CD4-positive, alpha-beta T cell treated with Interleukin-1 beta for 1 hour (primary cell): Measurements from ENCODE around the gene SLC6A13.

Source experiments
- DNase-seq, 2 donors: peaks; one replicate each; pipeline ENCODE4 v3.0.0-alpha.2; 2020 to 2022

The SLC6A13 gene

DNA sequence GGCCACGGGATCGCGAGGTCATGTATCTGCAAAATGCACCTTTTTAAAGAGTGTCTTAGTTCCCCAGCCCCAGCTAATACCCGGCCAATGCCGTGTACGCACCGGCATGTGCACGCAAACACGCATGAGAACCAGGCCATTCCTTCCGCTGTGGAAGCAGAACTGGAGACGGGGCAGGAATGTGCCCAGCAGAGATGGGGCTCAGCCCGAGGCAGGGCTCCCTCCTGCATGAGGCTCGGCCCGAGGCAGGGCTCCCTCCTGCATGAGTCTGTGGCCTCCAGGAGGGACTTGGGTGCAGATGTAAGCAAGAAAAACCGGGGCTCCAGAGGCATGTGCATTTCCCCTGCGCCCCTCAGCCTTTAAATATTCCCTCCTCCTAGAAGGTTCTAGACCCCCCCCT is 86.9 kb downstream of the SLC6A13 start:
- DNase-seq, result no peak

DNA sequence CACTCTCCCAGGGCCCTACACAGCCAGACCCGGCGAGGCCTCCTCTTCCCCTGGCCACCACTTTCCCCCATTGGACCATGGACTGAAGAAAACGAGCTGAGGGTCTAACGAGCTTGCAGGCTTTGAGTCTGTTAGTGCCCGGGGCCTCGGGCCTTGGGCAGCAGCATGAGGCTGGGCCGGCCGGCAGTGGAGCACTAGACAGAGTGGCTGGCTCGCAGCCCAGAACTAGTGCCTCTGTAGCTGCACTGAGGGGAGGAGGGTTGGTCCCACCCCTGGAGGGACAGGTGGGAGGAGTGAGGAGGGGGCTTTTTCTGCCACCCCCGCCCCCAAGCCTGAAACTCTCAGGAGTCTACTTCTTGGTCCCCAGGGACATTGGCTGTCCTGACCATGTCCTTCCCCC is 87.4 kb downstream of the SLC6A13 start:
- DNase-seq, result no peak

DNA sequence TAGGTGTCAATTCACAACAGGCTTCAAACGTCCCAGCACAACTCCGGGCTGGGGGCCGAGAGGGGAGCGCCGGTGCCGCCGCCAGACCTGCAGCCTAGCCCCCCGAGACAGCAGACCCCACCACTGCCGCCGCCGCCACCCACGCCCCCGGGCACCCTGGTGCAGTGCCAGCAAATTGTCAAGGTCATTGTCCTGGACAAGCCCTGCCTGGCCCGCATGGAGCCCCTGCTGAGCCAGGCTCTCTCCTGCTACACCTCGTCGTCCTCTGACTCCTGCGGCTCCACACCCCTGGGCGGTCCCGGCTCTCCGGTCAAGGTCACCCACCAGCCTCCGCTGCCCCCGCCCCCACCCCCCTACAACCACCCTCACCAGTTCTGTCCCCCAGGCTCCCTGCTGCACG is 88.0 kb downstream of the SLC6A13 start:
- DNase-seq, result no peak

DNA sequence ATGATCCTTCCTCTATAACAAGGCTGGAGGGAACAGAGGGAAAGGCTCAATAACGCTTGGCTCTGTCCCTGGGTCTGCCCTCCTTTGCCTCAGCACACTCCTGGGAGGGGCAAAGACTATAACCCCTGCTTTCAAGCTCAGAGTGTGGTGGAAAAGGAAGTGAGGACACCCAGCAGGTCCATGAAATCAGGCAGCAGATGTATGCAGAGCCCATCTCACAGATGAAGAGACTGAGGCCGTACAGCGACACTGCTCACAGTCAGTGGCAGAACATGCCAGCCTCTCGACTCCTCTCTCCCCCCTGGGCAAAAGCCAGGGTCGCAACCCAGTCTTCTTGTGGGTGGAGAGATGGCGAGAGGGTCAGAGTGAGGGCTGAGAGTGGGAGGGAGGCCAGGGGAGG is 88.5 kb downstream of the SLC6A13 start:
- no peak for DNase-seq

DNA sequence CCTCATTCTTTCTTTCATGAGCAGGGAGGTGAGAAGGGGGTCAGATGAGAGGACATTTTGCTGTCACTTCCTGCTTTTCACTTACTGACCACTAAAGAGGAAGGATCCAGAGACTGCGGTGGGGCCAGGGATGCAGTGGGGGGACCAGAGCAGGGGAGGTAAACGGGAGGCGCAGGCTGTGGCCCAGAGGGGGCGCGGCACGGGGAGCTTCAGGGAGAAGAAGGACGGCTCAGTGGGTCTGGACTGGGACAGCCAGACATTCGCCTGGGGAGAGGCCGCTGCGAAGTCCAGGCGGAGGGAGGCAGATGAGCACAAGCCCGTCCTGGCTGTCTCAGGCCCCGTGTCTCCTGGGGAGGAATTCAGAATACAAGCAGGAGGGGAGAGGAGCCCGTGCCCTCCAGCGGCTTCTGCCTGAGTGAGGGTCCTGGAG is 89.9 kb downstream of the SLC6A13 start:
- no peak for DNase-seq

DNA sequence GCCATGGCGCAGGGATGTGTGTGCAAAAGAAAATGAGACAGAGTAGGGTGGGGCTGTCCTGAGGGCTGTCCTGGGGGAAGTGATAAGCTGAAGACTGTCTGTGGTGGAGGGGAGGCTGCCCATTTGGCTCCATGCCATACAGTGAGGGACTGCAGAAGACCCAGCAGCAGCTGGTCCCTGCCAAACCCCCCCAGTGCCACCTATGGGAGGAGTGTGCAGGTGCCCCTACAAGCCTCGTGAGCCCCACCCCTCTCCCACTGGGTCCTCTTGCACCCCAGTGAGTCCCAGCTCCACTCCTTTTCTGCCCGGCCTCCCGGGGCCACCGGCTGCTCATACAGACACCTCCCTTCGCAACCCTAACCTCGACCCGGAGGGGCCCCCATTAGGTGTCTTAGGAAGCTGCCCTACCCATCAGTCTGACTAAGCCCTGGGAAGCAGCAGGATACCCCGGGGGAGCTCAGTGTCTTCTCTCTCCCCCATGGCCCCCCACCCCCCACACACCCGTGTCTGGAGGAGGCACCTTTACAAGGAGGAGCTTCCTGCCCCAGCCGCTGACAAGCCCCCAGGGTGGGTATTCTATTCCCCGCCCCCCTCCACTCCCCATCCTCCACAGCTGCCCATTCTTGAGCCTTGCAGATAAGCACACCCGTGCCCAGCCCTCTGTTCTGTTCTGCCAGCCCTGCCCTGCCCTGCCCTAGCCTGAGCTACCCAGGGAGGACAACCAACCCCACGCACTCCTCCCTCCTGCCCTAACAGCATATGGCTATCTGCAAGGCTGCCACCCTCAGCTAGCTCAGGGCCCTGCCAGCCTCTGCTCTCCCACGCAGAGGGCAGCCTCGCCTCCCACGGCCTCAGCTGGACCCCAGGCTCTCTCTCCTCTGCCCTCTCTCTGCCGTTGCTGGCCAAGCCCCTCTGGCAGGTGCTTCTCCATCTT is 90.6 kb downstream of the SLC6A13 start:
- DNase-seq, result no peak

DNA sequence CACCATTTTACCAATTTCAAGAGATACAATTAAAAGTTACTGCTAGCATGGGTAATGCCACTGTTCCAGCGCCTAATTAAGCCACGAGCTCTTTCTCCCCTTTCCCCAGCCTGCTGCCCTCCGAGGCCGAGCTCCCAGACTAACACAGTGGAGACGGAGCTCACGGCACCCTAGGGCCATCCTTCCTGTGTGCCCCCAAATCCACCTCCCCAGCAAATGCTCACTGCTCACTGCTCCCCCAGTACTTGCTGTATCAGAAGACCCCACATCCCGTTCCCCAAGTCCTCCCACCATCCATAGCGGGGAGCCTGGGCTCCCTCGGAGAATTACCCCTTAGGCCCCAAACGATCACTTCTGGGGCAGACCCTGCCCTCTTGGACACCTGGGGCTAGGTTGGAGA is 91.4 kb downstream of the SLC6A13 start:
- no peak for DNase-seq
